ENCODE results near the gene CDYL2. TPM values are rescaled to one million over a fixed set of nuclear protein-coding genes. Genes with fewer than 3 reads are reported as not detected.
A peak's percentile ranks its signal among the peaks of the same experiment; 100 is the strongest.

The CDYL2 gene
- total RNA-seq, 3 donors from 2014 or later: 6.3 to 8.9 (median 7.5) TPM

- ATAC-seq (no peak), DNase-seq (no peak)
- no peaks in the 10 kb centered on the region for H3K36me3 ChIP-seq (ENCODE audit: low read depth)
- no peaks in the 10 kb centered on the region for H3K4me1 ChIP-seq (ENCODE audit: low read depth)
- no peaks in the 10 kb centered on the region for H3K9me3 ChIP-seq
- TF ChIP-seq CTCF (IDR thresholded peaks at IDR 0.05): no peak
- intact Hi-C loops (cut with DNase I, micrococcal nuclease): no loop called here
- H3K4me3 ChIP-seq: no peak overlapping the region
Measured at GRCh38 chr16:80708823-80709222, 95.6 kb downstream of the CDYL2 start.

- intact Hi-C loops (cut with DNase I, micrococcal nuclease): no loop called here
- no peak for ATAC-seq
- H3K4me3 ChIP-seq: no peak overlapping the region
- H3K4me1 ChIP-seq (ENCODE audit: low read depth): no peaks in the 10 kb centered on the region
- no peak for TF ChIP-seq CTCF (IDR thresholded peaks at IDR 0.05)
- no peak for DNase-seq
- no peaks in the 10 kb centered on the region for H3K36me3 ChIP-seq (ENCODE audit: low read depth)
- H3K9me3 ChIP-seq: no peaks in the 10 kb centered on the region
Measured at GRCh38 chr16:80707686-80708085, 96.7 kb downstream of the CDYL2 start.

- Histone ChIP-seq H3K4me3 (no peak overlapping the region), H3K36me3 (ENCODE audit: low read depth) (no peaks in the 10 kb centered on the region), H3K9me3 (no peaks in the 10 kb centered on the region), H3K4me1 (ENCODE audit: low read depth) (no peaks in the 10 kb centered on the region)
- ATAC-seq (no peak), DNase-seq (no peak)
- no peak for TF ChIP-seq CTCF (IDR thresholded peaks at IDR 0.05)
- intact Hi-C loops (cut with DNase I, micrococcal nuclease): no loop called here
Measured at GRCh38 chr16:80705596-80705995, 98.8 kb downstream of the CDYL2 start.

- Histone ChIP-seq H3K36me3 (ENCODE audit: low read depth) (no peaks in the 10 kb centered on the region), H3K9me3 (no peaks in the 10 kb centered on the region), H3K4me3 (no peak overlapping the region), H3K4me1 (ENCODE audit: low read depth) (no peaks in the 10 kb centered on the region)
- intact Hi-C loops (cut with DNase I, micrococcal nuclease): no loop called here
- no peak for ATAC-seq
- no peak for DNase-seq
- TF ChIP-seq CTCF (IDR thresholded peaks at IDR 0.05): no peak
Measured at GRCh38 chr16:80704751-80705505, 99.5 kb downstream of the CDYL2 start.

GRCh38 chr16:80703131-80704071 lies 101.0 kb downstream of the CDYL2 start:
- no peak for TF ChIP-seq CTCF (IDR thresholded peaks at IDR 0.05)
- no peak overlapping the region for H3K4me3 ChIP-seq
- intact Hi-C loops (cut with DNase I, micrococcal nuclease): no loop called here
- H3K9me3 ChIP-seq: no peaks in the 10 kb centered on the region
- DNase-seq (peak in 2 of 3 donors; percentile 44 to 46), ATAC-seq (peak; percentile 87)
- no peaks in the 10 kb centered on the region for H3K36me3 ChIP-seq (ENCODE audit: low read depth)
- no peaks in the 10 kb centered on the region for H3K4me1 ChIP-seq (ENCODE audit: low read depth)
